Gastrocnemius medialis (tissue), 4 donors: ENCODE data around the gene CEP170B.
"Not testable (repeated sequence)": the region's sequence is repeated elsewhere in the genome, so short reads cannot be mapped to it uniquely, and the experiment has no call there.

ENCODE experiments used
- CTCF ChIP-seq, 5 experiments: fragments of 450-650 bp in 3 of 5; fragments of 200-600 bp in 2 of 5; sonication (generic) in 2 of 5; IDR thresholded peaks in 4 of 5; conservative IDR thresholded peaks in 1 of 5; 1 replicate in 4 of 5; 2 replicates in 1 of 5; pipeline ENCODE4 v1.5.1; 2016 to 2019; ENCODE audit warnings: antibody characterized with exemption in 5 of 5, mild to moderate bottlenecking in 3 of 5, moderate library complexity in 3 of 5
- POLR2A ChIP-seq, 2 donors: fragments of 450-650 bp; IDR thresholded peaks; one replicate each; pipeline ENCODE4 v1.6.1; 2017; ENCODE audit warnings: antibody characterized with exemption in 2 of 2, mild to moderate bottlenecking in 2 of 2, moderate library complexity in 2 of 2

DNA sequence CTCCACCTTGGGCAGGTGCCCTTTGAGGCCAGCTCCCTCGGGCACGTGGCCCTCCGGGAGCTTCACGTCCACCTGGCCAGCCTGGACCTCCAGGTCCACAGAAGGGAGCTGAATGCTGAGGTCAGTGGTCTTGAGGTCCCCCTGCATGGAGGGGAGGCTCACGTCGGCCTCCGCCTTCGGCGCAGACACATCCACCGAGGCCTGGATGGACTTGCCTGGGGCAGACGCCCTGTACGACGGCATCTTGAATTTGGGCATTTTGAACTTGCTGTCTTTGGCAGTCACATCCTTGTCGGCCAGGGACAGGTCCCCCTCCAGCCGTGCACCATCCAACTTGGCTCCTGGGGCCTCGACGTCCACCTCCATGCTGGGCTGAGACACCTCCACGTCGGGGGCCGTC is 80.2 kb downstream of the CEP170B start:
- not testable (repeated sequence) for TF ChIP-seq POLR2A (IDR thresholded peaks at IDR 0.05); CTCF (IDR thresholded peaks at IDR 0.05 in 4 of 5, conservative IDR thresholded peaks at IDR 0.05 in 1 of 5)
